ENCODE results near the gene EOGT. TPM values are rescaled to one million over a fixed set of nuclear protein-coding genes. Genes with fewer than 3 reads are reported as not detected.

Gene EOGT
- total and polyA plus RNA-seq, 10 of the 15 experiments (the other 5 are each of a cell fraction or from before 2014, with no cell fraction given): 3.5 to 16.5 (median 8.3) TPM

DNA sequence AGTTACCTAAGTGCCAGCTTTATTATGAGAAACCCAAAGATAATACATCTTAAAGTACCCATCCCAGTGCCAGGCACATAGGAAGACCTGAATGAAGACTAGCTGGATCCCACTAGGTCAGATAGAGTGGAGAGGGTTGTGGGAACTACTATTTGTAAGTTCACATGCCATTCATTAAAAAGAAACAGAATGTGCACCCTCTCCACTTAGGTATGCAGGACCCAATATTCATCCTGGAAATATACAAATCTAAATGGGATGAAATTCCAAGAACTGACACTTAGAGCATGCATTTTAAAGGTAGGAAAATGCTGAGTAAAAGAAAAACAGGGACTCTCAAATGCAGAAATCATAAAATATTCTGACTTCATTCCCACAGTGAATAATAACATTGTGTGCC lies 14.3 kb downstream of the EOGT start:
- ChIA-PET POLR2A (interaction anchor here (1.1 kb wide), 1 partner anchor 9 kb away, joined by 3 read pairs; no protein-coding TSS in a partner anchor), CTCF (interaction anchor here (1.3 to 2.3 kb wide), 2 partner anchors 10 to 33 kb away, joined by 3 to 8 read pairs; no protein-coding TSS in a partner anchor), RAD21 (ENCODE audit: unreplicated experiment) (interaction anchor here (1.0 to 1.1 kb wide), 2 partner anchors 9 to 27 kb away, joined by 3 to 4 read pairs; no protein-coding TSS in a partner anchor), SMC1A (ENCODE audit: uncharacterized antibody, unreplicated experiment) (interaction anchor here (0.5 to 2.5 kb wide), 5 partner anchors 8 to 524 kb away, joined by 3 to 9 read pairs (median 4); no protein-coding TSS in a partner anchor)
- no peak overlapping the region for H2AFZ ChIP-seq (ENCODE audit: control insufficient read depth, low read depth, low read length)
- no peak for ATAC-seq
- TF ChIP-seq, protein P1, sequence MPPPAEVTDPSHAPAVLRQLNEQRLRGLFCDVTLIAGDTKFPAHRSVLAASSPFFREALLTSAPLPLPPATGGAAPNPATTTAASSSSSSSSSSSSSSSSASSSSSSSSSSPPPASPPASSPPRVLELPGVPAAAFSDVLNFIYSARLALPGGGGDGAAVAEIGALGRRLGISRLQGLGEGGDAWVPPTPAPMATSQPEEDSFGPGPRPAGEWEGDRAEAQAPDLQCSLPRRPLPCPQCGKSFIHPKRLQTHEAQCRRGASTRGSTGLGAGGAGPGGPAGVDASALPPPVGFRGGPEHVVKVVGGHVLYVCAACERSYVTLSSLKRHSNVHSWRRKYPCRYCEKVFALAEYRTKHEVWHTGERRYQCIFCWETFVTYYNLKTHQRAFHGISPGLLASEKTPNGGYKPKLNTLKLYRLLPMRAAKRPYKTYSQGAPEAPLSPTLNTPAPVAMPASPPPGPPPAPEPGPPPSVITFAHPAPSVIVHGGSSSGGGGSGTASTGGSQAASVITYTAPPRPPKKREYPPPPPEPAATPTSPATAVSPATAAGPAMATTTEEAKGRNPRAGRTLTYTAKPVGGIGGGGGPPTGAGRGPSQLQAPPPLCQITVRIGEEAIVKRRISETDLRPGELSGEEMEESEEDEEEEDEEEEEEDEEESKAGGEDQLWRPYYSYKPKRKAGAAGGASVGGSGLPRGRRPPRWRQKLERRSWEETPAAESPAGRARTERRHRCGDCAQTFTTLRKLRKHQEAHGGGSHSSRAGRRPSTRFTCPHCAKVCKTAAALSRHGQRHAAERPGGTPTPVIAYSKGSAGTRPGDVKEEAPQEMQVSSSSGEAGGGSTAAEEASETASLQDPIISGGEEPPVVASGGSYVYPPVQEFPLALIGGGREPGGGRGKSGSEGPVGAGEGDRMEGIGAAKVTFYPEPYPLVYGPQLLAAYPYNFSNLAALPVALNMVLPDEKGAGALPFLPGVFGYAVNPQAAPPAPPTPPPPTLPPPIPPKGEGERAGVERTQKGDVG (CRISPR knock-in tag; IDR thresholded peaks at IDR 0.05): no peak
- TF ChIP-seq, protein P2, sequence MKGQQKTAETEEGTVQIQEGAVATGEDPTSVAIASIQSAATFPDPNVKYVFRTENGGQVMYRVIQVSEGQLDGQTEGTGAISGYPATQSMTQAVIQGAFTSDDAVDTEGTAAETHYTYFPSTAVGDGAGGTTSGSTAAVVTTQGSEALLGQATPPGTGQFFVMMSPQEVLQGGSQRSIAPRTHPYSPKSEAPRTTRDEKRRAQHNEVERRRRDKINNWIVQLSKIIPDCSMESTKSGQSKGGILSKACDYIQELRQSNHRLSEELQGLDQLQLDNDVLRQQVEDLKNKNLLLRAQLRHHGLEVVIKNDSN (IDR thresholded peaks at IDR 0.05; ENCODE audit: borderline replicate concordance, extremely low read length, insufficient read depth, low read depth, low read length): no peak
- TF ChIP-seq SUZ12 (IDR thresholded peaks at IDR 0.05; ENCODE audit: unreplicated experiment) (no peak), YBX1 (IDR thresholded peaks at IDR 0.05) (no peak), TBL1XR1 (IDR thresholded peaks at IDR 0.05; ENCODE audit: low read depth, low read length) (no peak), TCF7 (IDR thresholded peaks at IDR 0.05; ENCODE audit: borderline replicate concordance) (no peak), YY1 (IDR thresholded peaks at IDR 0.05; ENCODE audit: low read depth, low read length) (no peak), KDM1A (IDR thresholded peaks at IDR 0.05; ENCODE audit: borderline replicate concordance) (no peak)
- TF ChIP-seq, protein P3, sequence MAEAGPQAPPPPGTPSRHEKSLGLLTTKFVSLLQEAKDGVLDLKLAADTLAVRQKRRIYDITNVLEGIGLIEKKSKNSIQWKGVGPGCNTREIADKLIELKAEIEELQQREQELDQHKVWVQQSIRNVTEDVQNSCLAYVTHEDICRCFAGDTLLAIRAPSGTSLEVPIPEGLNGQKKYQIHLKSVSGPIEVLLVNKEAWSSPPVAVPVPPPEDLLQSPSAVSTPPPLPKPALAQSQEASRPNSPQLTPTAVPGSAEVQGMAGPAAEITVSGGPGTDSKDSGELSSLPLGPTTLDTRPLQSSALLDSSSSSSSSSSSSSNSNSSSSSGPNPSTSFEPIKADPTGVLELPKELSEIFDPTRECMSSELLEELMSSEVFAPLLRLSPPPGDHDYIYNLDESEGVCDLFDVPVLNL (IDR thresholded peaks at IDR 0.05; ENCODE audit: low read depth, low read length): no peak
- TF ChIP-seq, protein P4, sequence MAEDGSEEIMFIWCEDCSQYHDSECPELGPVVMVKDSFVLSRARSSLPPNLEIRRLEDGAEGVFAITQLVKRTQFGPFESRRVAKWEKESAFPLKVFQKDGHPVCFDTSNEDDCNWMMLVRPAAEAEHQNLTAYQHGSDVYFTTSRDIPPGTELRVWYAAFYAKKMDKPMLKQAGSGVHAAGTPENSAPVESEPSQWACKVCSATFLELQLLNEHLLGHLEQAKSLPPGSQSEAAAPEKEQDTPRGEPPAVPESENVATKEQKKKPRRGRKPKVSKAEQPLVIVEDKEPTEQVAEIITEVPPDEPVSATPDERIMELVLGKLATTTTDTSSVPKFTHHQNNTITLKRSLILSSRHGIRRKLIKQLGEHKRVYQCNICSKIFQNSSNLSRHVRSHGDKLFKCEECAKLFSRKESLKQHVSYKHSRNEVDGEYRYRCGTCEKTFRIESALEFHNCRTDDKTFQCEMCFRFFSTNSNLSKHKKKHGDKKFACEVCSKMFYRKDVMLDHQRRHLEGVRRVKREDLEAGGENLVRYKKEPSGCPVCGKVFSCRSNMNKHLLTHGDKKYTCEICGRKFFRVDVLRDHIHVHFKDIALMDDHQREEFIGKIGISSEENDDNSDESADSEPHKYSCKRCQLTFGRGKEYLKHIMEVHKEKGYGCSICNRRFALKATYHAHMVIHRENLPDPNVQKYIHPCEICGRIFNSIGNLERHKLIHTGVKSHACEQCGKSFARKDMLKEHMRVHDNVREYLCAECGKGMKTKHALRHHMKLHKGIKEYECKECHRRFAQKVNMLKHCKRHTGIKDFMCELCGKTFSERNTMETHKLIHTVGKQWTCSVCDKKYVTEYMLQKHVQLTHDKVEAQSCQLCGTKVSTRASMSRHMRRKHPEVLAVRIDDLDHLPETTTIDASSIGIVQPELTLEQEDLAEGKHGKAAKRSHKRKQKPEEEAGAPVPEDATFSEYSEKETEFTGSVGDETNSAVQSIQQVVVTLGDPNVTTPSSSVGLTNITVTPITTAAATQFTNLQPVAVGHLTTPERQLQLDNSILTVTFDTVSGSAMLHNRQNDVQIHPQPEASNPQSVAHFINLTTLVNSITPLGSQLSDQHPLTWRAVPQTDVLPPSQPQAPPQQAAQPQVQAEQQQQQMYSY (CRISPR knock-in tag; IDR thresholded peaks at IDR 0.05): no peak
- TF ChIP-seq, protein P5, sequence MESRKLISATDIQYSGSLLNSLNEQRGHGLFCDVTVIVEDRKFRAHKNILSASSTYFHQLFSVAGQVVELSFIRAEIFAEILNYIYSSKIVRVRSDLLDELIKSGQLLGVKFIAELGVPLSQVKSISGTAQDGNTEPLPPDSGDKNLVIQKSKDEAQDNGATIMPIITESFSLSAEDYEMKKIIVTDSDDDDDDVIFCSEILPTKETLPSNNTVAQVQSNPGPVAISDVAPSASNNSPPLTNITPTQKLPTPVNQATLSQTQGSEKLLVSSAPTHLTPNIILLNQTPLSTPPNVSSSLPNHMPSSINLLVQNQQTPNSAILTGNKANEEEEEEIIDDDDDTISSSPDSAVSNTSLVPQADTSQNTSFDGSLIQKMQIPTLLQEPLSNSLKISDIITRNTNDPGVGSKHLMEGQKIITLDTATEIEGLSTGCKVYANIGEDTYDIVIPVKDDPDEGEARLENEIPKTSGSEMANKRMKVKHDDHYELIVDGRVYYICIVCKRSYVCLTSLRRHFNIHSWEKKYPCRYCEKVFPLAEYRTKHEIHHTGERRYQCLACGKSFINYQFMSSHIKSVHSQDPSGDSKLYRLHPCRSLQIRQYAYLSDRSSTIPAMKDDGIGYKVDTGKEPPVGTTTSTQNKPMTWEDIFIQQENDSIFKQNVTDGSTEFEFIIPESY (IDR thresholded peaks at IDR 0.05): no peak
- no TSS peak for BruUV-seq (replicated peaks)
- no peaks in the 10 kb centered on the region for H3K27me3 ChIP-seq (replicated peaks in 1 of 2; ENCODE audit: control insufficient read depth in 2 of 2, insufficient read depth in 2 of 2, low read length in 1 of 2)
- H3K4me1 ChIP-seq (ENCODE audit: control insufficient read depth, insufficient read depth, low read length): no peaks in the 10 kb centered on the region
- intact Hi-C loops (cut with micrococcal nuclease; ENCODE audit: unreplicated experiment) (no loop called here), in situ Hi-C loops (cut with MboI) (no loop called here)
- no peak overlapping the region for H3K4me3 ChIP-seq
- H3K27ac ChIP-seq (ENCODE audit: control insufficient read depth, insufficient read depth): no peak overlapping the region
- no peaks in the 10 kb centered on the region for H4K20me1 ChIP-seq (ENCODE audit: control insufficient read depth, insufficient read depth)
- no peak for DNase-seq (ENCODE audit: low read depth, low spot score)
- H3K36me3 ChIP-seq (ENCODE audit: control insufficient read depth in 2 of 2, insufficient read depth in 2 of 2, low read length in 1 of 2): peaks cover 0 to 4% of the 10 kb centered on the region in 2 experiments; a peak in 2 of 4 replicates
- FAIRE-seq: no peak
- H3K9me3 ChIP-seq (replicated peaks; ENCODE audit: control insufficient read depth, insufficient read depth, low read length): no peaks in the 10 kb centered on the region
- no peaks in the 10 kb centered on the region for H3K79me2 ChIP-seq (ENCODE audit: control insufficient read depth, insufficient read depth, low read length)
- H3K9ac ChIP-seq (ENCODE audit: control insufficient read depth, insufficient read depth, low read length): no peak overlapping the region
- H3K4me2 ChIP-seq (ENCODE audit: control insufficient read depth, insufficient read depth): no peak overlapping the region

Data from GM12878 (cell line).